Nephron progenitor cell (in vitro differentiated cells): ENCODE results near the gene PRKAG2.

Experiments
- DNase-seq: peaks from one replicate; pipeline ENCODE4 v3.0.0; 2021
- H3K27ac Mint-ChIP-seq: 2 replicates; pipeline ENCODE4 v1.8.0; 2021; ENCODE audit warnings: mild to moderate bottlenecking, moderate library complexity, mixed read lengths
- H3K27me3 Mint-ChIP-seq: 2 replicates; pipeline ENCODE4 v1.8.0; 2021; ENCODE audit warnings: mild to moderate bottlenecking, low read depth, mixed read lengths; ENCODE audit not compliant: poor library complexity
- H3K36me3 Mint-ChIP-seq: 2 replicates; pipeline ENCODE4 v1.8.0; 2021; ENCODE audit warnings: low read depth, mixed read lengths
- H3K4me1 Mint-ChIP-seq: 2 replicates; pipeline ENCODE4 v1.8.0; 2021; ENCODE audit warnings: mixed read lengths
- H3K4me3 Mint-ChIP-seq: 2 replicates; pipeline ENCODE4 v1.8.0; 2021; ENCODE audit warnings: mild to moderate bottlenecking, moderate library complexity, mixed read lengths
- H3K9me3 Mint-ChIP-seq: 2 replicates; pipeline ENCODE4 v1.8.0; 2021; ENCODE audit warnings: mild to moderate bottlenecking, moderate library complexity, mixed read lengths
- CTCF ChIP-seq: fragments of 200-600 bp; sonication (generic); IDR thresholded peaks from 2 replicates; pipeline ENCODE4 v1.5.0; 2021; ENCODE audit warnings: antibody characterized with exemption

PRKAG2 gene

GRCh38 chr7:151793531-151793951 is 83.4 kb downstream of the PRKAG2 start:
- no peak for DNase-seq
- no peak overlapping the region for H3K27ac Mint-ChIP-seq
- H3K4me3 Mint-ChIP-seq = no peak overlapping the region
- H3K36me3 Mint-ChIP-seq = no peaks in the 10 kb centered on the region
- peaks cover 83% of the 10 kb centered on the region for H3K4me1 Mint-ChIP-seq
- H3K9me3 Mint-ChIP-seq = no peaks in the 10 kb centered on the region
- H3K27me3 Mint-ChIP-seq = peaks cover 6% of the 10 kb centered on the region
- TF ChIP-seq CTCF = no peak

GRCh38 chr7:151792636-151793035 is 84.3 kb downstream of the PRKAG2 start:
- no peak for TF ChIP-seq CTCF
- H3K36me3 Mint-ChIP-seq = no peaks in the 10 kb centered on the region

GRCh38 chr7:151792086-151792485 is 84.8 kb downstream of the PRKAG2 start:
- no peak for DNase-seq
- Mint-ChIP-seq H3K27ac (no peak overlapping the region), H3K36me3 (no peaks in the 10 kb centered on the region), H3K4me1 (peaks cover 76% of the 10 kb centered on the region), H3K9me3 (no peaks in the 10 kb centered on the region), H3K4me3 (no peak overlapping the region), H3K27me3 (peaks cover 9% of the 10 kb centered on the region)
- TF ChIP-seq CTCF = no peak

More at GRCh38 chr7:151792636-151793035, 84.3 kb downstream of the PRKAG2 start:
- H3K27me3 Mint-ChIP-seq = peaks cover 6% of the 10 kb centered on the region
- peaks cover 81% of the 10 kb centered on the region for H3K4me1 Mint-ChIP-seq
- H3K4me3 Mint-ChIP-seq = no peak overlapping the region
- no peaks in the 10 kb centered on the region for H3K9me3 Mint-ChIP-seq
- H3K27ac Mint-ChIP-seq = no peak overlapping the region
- DNase-seq = no peak

GRCh38 chr7:151790830-151791620 is 85.9 kb downstream of the PRKAG2 start:
- no peak for TF ChIP-seq CTCF
- no peaks in the 10 kb centered on the region for H3K9me3 Mint-ChIP-seq
- H3K4me3 Mint-ChIP-seq = no peak overlapping the region
- H3K36me3 Mint-ChIP-seq = no peaks in the 10 kb centered on the region
- peaks cover 66% of the 10 kb centered on the region for H3K4me1 Mint-ChIP-seq
- no peak for DNase-seq
- peak overlapping the region; percentile 28 for H3K27ac Mint-ChIP-seq
- H3K27me3 Mint-ChIP-seq = peaks cover 12% of the 10 kb centered on the region

GRCh38 chr7:151790095-151790829 is 86.7 kb downstream of the PRKAG2 start:
- peaks cover 60% of the 10 kb centered on the region for H3K4me1 Mint-ChIP-seq
- H3K9me3 Mint-ChIP-seq = no peaks in the 10 kb centered on the region
- no peak overlapping the region for H3K4me3 Mint-ChIP-seq
- peak overlapping the region; percentile 28 for H3K27ac Mint-ChIP-seq
- no peak for TF ChIP-seq CTCF
- no peaks in the 10 kb centered on the region for H3K36me3 Mint-ChIP-seq
- peaks cover 19% of the 10 kb centered on the region for H3K27me3 Mint-ChIP-seq
- no peak for DNase-seq
